ENCODE measurements around the gene COL28A1.

The COL28A1 gene

DNA sequence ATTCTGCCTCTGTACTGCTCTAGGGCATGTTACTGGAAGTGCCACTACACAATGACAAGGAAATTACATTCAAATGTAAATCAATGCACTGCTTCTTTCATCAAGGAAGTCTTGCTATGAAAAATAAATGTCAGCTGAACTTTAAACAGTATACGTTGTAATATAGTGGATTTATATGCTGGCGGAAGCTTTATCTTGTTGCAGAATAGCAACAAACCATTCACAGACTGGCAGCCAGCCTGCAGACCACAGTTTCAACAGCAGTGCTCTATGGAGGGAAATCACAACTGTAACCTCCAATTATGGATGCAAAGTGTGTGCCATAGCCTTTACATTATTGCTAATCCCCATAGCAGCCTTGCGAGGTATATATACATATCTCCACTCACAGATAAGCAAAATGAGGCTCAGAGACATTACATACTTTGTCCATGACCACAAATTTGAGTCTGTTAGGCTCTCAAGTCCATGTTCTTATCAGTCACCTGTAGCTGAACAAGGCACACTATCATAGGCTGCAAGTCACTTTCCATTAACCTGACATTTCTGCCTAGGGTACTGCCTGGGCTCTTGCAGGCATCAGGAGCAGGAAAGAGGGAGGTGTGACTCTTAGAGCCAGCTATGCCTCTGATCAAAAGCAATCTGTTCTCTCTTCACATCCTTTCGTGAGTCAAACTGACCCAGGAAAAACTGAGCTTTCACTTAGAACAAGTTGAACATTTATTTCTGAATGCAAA, 22.6 kb downstream of the COL28A1 start:
- no peak overlapping the region for H3K4me3 ChIP-seq (replicated peaks; ENCODE audit: low read depth, low read length)
- DNase-seq (ENCODE audit: extremely low read depth, low read depth), result no peak
- TF ChIP-seq, protein P1, sequence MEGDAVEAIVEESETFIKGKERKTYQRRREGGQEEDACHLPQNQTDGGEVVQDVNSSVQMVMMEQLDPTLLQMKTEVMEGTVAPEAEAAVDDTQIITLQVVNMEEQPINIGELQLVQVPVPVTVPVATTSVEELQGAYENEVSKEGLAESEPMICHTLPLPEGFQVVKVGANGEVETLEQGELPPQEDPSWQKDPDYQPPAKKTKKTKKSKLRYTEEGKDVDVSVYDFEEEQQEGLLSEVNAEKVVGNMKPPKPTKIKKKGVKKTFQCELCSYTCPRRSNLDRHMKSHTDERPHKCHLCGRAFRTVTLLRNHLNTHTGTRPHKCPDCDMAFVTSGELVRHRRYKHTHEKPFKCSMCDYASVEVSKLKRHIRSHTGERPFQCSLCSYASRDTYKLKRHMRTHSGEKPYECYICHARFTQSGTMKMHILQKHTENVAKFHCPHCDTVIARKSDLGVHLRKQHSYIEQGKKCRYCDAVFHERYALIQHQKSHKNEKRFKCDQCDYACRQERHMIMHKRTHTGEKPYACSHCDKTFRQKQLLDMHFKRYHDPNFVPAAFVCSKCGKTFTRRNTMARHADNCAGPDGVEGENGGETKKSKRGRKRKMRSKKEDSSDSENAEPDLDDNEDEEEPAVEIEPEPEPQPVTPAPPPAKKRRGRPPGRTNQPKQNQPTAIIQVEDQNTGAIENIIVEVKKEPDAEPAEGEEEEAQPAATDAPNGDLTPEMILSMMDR (IDR thresholded peaks at IDR 0.05; ENCODE audit: low read depth, low read length, missing control alignments), result no peak

DNA sequence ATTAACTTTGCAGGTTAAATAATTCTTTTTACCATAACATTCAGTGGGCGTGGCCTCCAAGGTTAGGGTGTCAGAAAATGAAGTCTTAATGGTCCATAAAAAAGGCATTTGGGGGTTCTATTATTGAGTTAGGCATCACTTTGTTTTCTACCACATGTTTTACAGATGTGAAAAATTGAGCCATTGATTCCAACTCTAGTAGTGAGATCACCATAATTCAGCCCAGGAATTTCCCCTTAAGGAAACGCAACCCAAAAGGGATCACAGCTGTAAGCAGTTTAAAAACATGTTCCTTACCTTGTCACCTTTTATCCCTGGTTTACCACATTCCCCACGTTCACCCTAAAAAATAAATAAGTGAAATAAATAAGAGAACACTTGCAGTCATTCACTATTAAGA, 24.9 kb downstream of the COL28A1 start:
- no peak overlapping the region for H3K4me3 ChIP-seq (replicated peaks; ENCODE audit: low read depth, low read length)
- TF ChIP-seq, protein P1 (IDR thresholded peaks at IDR 0.05; ENCODE audit: low read depth, low read length, missing control alignments), result no peak
- peak; percentile 77 for DNase-seq (ENCODE audit: extremely low read depth, low read depth)

DNA sequence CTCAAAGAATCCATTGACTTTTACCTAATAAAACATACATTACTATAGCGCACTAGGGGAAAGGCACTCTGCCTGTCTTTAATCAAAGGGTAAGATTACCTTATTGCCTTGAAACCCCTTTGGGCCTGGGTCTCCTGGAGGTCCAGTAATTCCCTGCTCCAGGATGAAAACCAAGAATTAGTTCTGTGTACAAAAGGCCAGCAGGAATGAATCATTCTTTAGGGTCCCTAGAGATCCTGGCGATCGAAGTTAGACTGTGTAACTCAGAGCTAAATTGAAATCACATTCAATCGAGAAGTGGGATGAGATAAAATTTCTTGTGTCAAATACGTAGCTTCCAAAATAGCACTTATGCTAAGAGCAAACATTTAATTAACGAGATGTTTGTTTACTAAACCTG, 29.8 kb downstream of the COL28A1 start:
- no peak for DNase-seq (ENCODE audit: extremely low read depth, low read depth)
- H3K4me3 ChIP-seq (replicated peaks; ENCODE audit: low read depth, low read length), result no peak overlapping the region
- TF ChIP-seq, protein P1 (IDR thresholded peaks at IDR 0.05; ENCODE audit: low read depth, low read length, missing control alignments), result no peak

DNA sequence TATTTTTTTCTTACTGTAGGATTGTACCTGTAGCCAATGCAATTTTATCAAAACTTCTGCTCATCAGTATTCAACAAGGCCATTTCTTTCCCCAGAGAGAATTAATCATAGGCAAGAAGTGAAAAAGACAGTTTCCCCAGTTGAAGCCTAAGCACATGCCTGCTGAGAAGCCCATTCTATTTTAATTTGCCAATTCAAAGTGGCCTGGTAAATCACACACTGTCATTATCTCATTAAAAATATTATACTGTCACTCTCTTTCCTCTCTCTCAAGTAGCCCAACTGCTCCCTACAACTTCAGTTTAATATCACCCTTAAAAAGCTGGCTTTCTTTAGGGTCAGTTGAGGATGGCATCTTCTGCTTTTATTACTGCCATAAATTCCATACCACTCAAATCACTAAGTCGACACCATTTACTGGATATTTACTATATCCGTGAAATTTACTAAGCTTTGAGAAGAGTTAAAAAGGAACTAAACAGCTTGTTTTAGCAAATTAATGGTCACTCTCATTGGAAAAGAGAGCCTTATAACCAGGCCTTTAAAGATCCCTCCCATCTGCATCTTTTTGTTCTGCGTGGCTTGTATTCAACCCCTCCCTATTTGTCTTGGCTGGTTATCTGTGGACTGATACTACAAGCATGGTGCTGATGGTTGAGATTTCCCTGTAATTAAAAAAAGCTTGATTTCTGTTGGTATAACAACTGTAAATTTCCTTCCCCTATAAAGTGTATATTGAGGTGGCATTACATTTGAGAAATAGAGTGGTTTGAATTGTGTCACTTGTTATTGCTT, 30.6 kb downstream of the COL28A1 start:
- no peak overlapping the region for H3K4me3 ChIP-seq (replicated peaks; ENCODE audit: low read depth, low read length)
- DNase-seq (ENCODE audit: extremely low read depth, low read depth), result no peak
- TF ChIP-seq, protein P1 (IDR thresholded peaks at IDR 0.05; ENCODE audit: low read depth, low read length, missing control alignments), result no peak

DNA sequence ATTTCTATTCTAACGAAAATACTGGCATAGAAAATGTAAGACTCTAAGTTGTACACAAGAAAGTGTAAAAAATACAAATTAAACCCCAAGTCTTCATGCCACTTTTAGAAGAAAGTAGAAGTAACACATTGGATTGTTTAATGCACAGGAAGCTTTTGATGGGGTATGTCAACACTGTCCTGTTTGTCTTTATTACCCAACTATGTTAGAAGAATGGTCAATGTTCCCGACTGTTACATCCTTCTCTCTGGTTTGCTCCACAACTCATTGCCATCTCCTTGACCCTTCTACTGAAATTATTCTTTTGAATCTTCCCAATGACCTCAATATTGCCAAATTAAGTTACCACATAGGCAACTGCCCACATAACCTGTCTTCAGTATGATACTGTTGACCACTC, 35.8 kb downstream of the COL28A1 start:
- TF ChIP-seq, protein P1 (IDR thresholded peaks at IDR 0.05; ENCODE audit: low read depth, low read length, missing control alignments), result no peak
- H3K4me3 ChIP-seq (replicated peaks; ENCODE audit: low read depth, low read length), result no peak overlapping the region
- DNase-seq (ENCODE audit: extremely low read depth, low read depth), result no peak

DNA sequence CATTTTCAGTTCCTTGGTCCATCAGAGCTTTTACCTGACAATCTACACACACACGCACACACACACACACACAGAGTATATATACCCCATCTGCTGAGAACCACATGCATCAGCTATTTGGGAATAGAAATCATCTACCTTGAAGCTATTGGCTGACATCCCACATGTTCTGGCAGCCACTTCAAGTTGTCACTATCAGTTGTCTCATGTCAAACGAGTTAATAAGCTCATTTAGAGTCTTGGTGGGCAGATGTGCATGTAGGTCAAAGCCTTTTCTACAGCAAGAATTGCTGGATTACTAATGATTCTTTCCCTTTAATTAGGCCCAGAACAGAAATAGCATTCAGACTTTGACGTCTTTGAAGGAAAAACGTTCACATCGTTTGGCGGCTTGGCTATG, 36.8 kb downstream of the COL28A1 start:
- no peak for DNase-seq (ENCODE audit: extremely low read depth, low read depth)
- TF ChIP-seq, protein P1 (IDR thresholded peaks at IDR 0.05; ENCODE audit: low read depth, low read length, missing control alignments), result no peak
- H3K4me3 ChIP-seq (replicated peaks; ENCODE audit: low read depth, low read length), result no peak overlapping the region
